Activated naive CD4-positive, alpha-beta T cell treated with anti-CD3 and anti-CD28 coated beads for 36 hours (primary cell): ENCODE measurements around the gene CADPS2. TPM values are rescaled to one million over a fixed set of nuclear protein-coding genes. Genes with fewer than 3 reads are reported as not detected.
"Not testable (repeated sequence)": the region's sequence is repeated elsewhere in the genome, so short reads cannot be mapped to it uniquely, and the experiment has no call there.

Experiments
- CTCF ChIA-PET: fragments of 350-600 bp; sonication (Branson Sonifier 250); formaldehyde crosslinking; loops from one replicate; lab custom pipeline; 2021; ENCODE audit warnings: antibody characterized with exemption; lab: Charles Lee
- DNase-seq: peaks from one replicate; pipeline ENCODE4 v3.0.0-alpha.2; 2020
- H3K27ac Mint-ChIP-seq: one replicate; pipeline ENCODE4 v1.8.0; 2021; ENCODE audit warnings: mild to moderate bottlenecking, mixed read lengths
- H3K27me3 Mint-ChIP-seq: one replicate; pipeline ENCODE4 v1.8.0; 2021; ENCODE audit warnings: low read depth, mixed read lengths
- H3K36me3 Mint-ChIP-seq: one replicate; pipeline ENCODE4 v1.8.0; 2021; ENCODE audit warnings: low read depth, mixed read lengths
- H3K4me1 Mint-ChIP-seq: one replicate; pipeline ENCODE4 v1.8.0; 2021; ENCODE audit warnings: low read depth, mixed read lengths
- H3K4me3 Mint-ChIP-seq: one replicate; pipeline ENCODE4 v1.8.0; 2021; ENCODE audit warnings: mild to moderate bottlenecking, moderate library complexity, mixed read lengths
- H3K9me3 Mint-ChIP-seq: one replicate; pipeline ENCODE4 v1.8.0; 2021; ENCODE audit warnings: mixed read lengths
- intact Hi-C: fragments of 100-400 bp; cut with micrococcal nuclease; formaldehyde crosslinking; loops from one replicate; pipeline ENCODE4 v1.15.1; 2023
- total RNA-seq, 2 experiments: library from RNA; stranded (reverse); gene quantifications; one replicate each; pipeline ENCODE4 v1.2.3, GENCODE V29; 2021

Gene CADPS2
- total RNA-seq, 2 experiments from 2014 or later: not detected

DNA sequence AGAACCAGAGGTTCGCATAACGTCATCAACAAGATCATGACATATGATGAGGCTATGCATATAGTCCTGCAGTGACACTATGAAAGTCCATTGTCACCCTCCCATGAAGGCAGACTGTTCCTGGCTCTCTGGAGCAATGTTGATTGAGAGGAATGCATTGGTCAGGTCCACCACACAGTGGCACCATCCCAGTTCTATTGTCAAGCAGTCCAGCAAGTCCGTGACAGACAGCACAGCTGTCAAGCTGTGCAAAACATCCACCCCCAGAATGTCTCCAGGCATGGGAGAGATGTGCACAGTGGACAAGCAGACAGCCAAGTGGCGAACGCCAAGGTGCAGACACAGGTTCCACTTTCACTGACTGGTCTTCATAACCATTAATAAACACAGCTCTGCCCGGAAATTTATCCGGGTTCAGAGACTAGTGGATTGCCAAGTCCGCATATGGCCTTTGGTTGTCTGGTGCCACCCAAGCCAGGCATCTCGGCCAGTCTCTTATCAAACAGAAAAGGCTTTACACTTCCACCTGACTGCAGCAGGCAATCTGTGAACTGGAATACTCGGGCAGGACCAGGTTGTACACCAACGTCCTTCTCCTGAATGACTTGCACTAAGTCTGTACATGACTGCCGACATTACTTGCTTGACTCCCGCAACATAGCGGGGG, 194.6 kb downstream of the CADPS2 start:
- DNase-seq: no peak
- H3K4me1 Mint-ChIP-seq: no peaks in the 10 kb centered on the region

DNA sequence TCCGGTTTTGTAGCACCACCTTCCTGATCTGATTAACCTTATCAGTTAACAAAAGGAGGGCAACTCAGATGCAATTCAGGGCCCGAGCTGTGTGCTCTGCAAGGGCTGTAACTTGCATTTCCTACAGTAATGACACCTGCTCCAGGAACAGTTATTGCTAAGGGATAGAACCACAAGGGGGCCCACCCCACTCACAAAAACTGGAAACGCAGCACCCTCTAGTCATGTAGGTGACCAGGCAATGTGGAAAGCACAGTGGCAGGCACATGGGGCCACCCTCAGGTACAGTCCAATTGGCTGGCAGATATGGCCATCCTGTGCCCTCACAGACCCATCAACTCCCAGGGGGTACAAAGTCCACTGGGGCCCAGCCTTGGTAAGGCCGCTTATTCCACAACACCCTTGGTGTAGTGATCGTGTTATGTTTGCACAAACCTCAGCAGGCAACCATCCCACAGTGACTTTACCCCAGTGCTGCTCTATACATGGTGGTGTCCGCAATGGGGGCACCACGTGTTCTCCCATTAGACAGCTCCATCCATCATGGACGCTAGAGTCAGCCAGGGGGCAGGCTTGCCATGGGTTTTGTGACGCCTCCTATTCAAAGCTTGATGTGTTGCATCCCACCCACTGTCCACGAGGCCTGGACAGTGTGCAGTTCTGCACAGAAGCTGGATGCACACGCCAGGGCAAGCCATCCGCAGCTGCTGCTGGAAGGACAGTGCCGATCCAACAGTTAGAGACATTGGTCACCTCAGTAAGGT, 196.7 kb downstream of the CADPS2 start:
- no peaks in the 10 kb centered on the region for H3K27me3 Mint-ChIP-seq
- no peak for DNase-seq
- no peak overlapping the region for H3K4me3 Mint-ChIP-seq
- H3K4me1 Mint-ChIP-seq: no peaks in the 10 kb centered on the region
- peaks cover 5% of the 10 kb centered on the region for H3K9me3 Mint-ChIP-seq
- intact Hi-C loops: no loop called here
- CTCF ChIA-PET: no interaction called here
- no peaks in the 10 kb centered on the region for H3K36me3 Mint-ChIP-seq
- no peak overlapping the region for H3K27ac Mint-ChIP-seq

More for the DNA sequence above, 194.6 kb downstream of the CADPS2 start:
- Mint-ChIP-seq H3K27ac (no peak overlapping the region), H3K4me3 (no peak overlapping the region), H3K36me3 (no peaks in the 10 kb centered on the region), H3K27me3 (no peaks in the 10 kb centered on the region), H3K9me3 (peaks cover 7% of the 10 kb centered on the region)
- intact Hi-C loops: no loop called here
- CTCF ChIA-PET: no interaction called here

DNA sequence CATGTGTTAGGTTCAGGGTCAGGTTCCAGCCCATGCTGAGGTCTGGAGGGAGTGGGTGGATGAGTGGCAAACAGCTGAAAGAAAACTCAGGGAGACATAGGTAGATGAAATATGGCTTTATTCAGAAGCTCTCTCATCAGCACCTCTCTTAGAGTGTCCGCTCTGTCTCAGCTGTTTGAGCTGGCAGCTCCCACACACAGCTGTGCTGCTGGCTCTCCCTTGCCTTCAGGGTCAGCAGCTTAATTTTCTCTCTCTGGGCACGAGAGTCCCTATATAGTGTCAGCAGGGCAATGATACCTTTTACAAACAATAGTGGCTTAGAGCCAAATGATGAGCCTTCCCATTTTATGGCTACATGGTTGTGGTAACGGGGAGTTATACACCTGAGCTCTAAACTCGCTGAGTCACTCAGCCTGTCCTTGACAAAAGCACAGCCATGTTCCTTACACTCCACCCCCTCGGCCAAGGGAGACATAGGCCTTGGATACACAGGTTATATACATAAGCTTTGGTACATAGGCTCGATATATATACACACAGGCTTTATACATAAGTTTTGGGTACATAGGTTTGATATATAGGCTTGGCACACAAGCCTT, 197.8 kb downstream of the CADPS2 start:
- Mint-ChIP-seq H3K4me3 (no peak overlapping the region), H3K9me3 (peaks cover 5% of the 10 kb centered on the region), H3K27me3 (no peaks in the 10 kb centered on the region), H3K4me1 (no peaks in the 10 kb centered on the region), H3K27ac (no peak overlapping the region), H3K36me3 (no peaks in the 10 kb centered on the region)
- DNase-seq: no peak
- intact Hi-C loops: no loop called here
- CTCF ChIA-PET: no interaction called here

DNA sequence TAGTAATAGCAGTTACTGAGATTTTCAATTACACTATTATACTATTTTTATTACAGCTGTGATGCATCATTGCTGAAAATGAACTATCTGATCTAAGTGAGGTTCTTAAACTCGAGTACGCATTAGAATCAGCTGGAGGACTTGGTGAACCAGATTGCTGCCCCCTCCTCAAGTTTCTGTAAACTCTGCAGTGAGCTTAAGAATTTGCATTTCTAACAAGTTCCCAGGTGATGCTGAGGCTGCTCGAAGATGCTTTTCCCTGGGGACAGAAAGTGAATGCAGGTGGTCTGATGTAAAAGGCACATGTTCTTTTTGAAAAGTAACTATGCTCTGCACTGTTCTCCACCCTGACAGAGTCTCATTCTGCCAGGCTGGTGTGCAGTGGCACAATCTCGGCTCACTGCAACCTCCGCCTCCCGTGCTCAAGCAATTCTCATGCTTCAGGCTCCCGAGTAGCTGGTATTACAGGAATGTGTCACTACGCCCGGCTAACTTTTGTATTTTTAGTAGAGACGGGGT, 199.8 kb downstream of the CADPS2 start:
- intact Hi-C loops: no loop called here

DNA sequence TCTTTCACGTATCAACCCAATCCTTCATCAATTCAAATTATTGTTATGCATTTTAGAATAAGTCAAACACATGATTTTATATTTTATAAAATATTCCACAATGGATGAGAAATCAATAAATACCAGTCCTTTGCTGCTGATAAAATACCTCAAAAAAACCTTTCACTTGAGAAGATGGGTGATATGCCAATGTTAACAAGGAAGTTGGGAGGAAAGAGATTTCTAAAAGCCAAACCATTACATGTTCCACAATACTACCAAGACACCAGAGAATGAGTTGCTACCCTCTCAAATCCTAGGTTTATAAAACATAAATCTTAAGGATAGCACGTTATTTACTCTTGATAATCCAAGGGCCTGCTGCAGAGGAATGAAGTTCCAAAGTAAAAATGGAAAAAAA, 201.8 kb downstream of the CADPS2 start:
- H3K4me3 Mint-ChIP-seq: no peak overlapping the region
- no peak overlapping the region for H3K27ac Mint-ChIP-seq
- H3K9me3 Mint-ChIP-seq: peaks cover 4% of the 10 kb centered on the region
- H3K36me3 Mint-ChIP-seq: no peaks in the 10 kb centered on the region
- no peaks in the 10 kb centered on the region for H3K27me3 Mint-ChIP-seq
- intact Hi-C loops: no loop called here
- CTCF ChIA-PET: no interaction called here
- H3K4me1 Mint-ChIP-seq: no peaks in the 10 kb centered on the region
- no peak for DNase-seq

More for the DNA sequence above, 199.8 kb downstream of the CADPS2 start:
- H3K27me3 Mint-ChIP-seq: no peaks in the 10 kb centered on the region
- DNase-seq: no peak
- H3K36me3 Mint-ChIP-seq: no peaks in the 10 kb centered on the region
- CTCF ChIA-PET: no interaction called here
- no peak overlapping the region for H3K27ac Mint-ChIP-seq
- no peaks in the 10 kb centered on the region for H3K4me1 Mint-ChIP-seq
- H3K4me3 Mint-ChIP-seq: no peak overlapping the region
- peaks cover 3% of the 10 kb centered on the region for H3K9me3 Mint-ChIP-seq

DNA sequence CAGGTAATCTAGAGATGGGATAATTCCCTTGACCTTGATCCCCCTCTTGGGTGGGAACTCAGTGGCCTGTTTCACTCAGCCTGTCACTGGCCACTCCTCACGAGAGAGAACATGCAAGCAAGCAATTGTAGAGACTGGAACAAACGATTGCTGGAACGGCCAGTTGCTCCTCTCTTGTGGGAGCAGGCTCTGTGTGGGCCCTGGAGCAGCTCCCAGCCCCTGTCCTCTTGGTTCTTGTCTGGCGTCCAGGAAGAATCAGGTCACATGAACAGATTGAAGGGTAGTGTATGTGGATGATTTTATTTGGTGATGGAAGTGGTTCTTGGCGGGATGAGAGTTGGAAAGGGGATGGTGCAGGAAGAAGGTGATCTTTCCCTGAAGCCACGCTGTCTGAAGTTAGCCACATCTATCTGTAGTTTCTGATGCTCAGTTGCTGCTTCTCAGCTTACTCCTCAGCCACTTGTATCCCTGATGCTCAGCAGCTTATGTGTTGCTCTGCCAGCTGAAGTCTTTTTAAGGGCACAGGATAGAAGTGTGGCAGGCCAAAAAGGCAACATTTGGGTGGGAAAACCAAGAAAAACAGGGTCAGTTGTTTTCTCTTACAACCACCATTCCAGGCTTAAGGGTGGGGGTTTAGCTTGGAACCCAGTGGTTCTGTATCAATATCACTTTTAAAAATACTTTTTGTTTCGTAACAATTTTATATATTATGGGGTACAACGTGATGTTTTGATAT, 203.3 kb downstream of the CADPS2 start:
- H3K9me3 Mint-ChIP-seq: peaks cover 10% of the 10 kb centered on the region
- CTCF ChIA-PET: no interaction called here
- no peaks in the 10 kb centered on the region for H3K27me3 Mint-ChIP-seq
- no peak overlapping the region for H3K27ac Mint-ChIP-seq
- H3K4me3 Mint-ChIP-seq: no peak overlapping the region
- DNase-seq: no peak
- no peaks in the 10 kb centered on the region for H3K36me3 Mint-ChIP-seq
- no peaks in the 10 kb centered on the region for H3K4me1 Mint-ChIP-seq
- intact Hi-C loops: no loop called here

DNA sequence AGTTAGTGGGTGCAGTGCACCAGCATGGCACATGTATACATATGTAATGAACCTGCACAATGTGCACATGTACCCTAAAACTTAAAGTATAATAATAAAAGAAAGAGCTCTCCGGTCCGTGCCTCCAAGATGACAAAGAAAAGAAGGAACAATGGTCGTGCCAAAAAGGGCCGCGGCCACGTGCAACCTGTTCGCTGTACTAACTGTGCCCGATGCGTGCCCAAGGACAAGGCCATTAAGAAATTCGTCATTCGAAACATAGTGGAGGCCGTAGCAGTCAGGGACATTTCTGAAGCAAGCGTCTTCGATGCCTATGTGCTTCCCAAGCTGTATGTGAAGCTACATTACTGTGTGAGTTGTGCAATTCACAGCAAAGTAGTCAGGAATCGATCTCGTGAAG, 205.1 kb downstream of the CADPS2 start:
- H3K9me3 Mint-ChIP-seq, H3K36me3 Mint-ChIP-seq, DNase-seq, H3K27ac Mint-ChIP-seq, CTCF ChIA-PET, H3K4me3 Mint-ChIP-seq, H3K27me3 Mint-ChIP-seq, intact Hi-C loops, H3K4me1 Mint-ChIP-seq: not testable (repeated sequence)

DNA sequence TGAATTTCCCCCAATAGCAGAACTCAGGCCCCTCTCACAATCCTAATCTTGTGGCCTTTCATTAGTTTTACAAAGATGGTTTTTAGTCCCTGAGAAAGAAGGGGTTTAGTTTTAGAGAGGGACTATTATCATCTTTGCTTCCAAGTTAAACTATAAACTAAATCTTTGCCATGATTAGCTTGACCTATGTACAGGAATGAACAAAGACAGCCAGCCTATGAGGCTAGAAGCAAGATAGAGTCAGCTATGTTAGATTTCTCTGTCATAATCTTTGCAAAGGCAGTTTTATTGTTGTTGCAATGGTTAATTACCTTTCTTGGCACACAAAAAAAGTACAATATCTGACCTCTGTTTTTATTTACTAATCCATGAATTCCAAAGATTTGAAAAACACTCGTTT, 206.4 kb downstream of the CADPS2 start:
- no peaks in the 10 kb centered on the region for H3K27me3 Mint-ChIP-seq
- no peak overlapping the region for H3K4me3 Mint-ChIP-seq
- DNase-seq: no peak
- no peaks in the 10 kb centered on the region for H3K36me3 Mint-ChIP-seq
- peaks cover 10% of the 10 kb centered on the region for H3K9me3 Mint-ChIP-seq
- H3K27ac Mint-ChIP-seq: no peak overlapping the region
- intact Hi-C loops: no loop called here
- H3K4me1 Mint-ChIP-seq: no peaks in the 10 kb centered on the region
- CTCF ChIA-PET: no interaction called here

DNA sequence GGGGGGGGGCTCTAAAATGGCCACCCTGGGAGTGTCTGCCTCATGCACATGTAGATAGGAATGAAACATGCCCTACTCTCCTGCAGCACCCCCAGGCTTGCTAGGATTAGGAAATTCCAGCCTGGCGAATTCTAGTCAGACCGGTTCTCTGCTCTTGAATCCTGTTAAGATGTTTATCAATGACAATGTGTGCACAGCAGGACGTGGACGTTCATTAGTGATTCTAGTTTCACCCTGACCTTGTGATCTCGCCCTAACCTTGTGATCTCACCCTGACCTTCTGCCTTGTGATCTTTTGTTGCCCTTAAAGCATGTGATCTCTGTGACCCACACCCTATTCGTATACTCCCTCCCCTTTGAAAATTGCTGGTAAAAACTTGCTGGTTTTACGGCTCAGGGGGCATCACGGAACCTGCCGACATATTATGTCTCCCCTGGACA, 207.0 kb downstream of the CADPS2 start:
- H3K27me3 Mint-ChIP-seq, intact Hi-C loops, CTCF ChIA-PET, H3K9me3 Mint-ChIP-seq, DNase-seq, H3K4me1 Mint-ChIP-seq, H3K27ac Mint-ChIP-seq, H3K36me3 Mint-ChIP-seq, H3K4me3 Mint-ChIP-seq: not testable (repeated sequence)

DNA sequence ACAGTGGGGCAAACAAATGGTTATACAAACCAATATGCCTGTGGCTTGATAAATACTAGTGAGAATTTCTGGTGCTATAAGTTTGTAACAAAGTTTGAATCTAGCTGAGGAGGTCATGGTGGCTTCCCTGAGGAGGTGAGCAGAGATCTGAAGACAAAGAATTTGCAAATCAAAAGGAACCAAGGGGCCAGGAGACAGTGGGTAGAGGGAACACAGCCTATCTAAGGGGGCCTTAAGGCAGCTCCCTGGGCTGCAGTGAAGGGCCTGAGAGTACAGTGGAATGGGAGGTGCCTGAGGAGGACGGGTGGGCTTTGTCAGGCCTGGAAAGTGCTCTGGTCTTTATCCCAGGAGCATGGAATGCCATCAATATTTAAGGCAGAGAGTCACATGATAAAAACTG, 209.1 kb downstream of the CADPS2 start:
- H3K4me1 Mint-ChIP-seq: no peaks in the 10 kb centered on the region
- H3K27me3 Mint-ChIP-seq: no peaks in the 10 kb centered on the region
- no peak overlapping the region for H3K4me3 Mint-ChIP-seq
- H3K27ac Mint-ChIP-seq: no peak overlapping the region
- H3K36me3 Mint-ChIP-seq: no peaks in the 10 kb centered on the region
- CTCF ChIA-PET: no interaction called here
- DNase-seq: no peak
- peaks cover 10% of the 10 kb centered on the region for H3K9me3 Mint-ChIP-seq
- intact Hi-C loops: no loop called here

DNA sequence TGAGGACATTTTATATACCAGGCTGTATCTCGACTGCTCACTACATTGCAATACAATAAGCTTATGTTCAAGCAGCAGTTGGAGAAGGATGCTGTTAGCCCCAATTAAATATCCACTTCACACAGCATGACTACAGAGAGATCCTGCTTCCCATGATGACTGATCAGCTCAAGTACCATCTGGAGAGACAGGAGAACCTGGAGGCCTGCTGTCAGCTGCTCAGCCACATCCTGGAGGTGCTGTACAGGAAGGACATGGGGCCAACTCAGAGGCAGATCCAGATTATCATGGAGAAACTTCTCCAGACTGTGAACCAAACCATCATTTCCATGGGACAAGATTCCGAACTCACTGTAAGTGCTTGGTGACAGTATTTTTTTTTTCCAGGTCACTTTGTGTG, 209.8 kb downstream of the CADPS2 start:
- intact Hi-C loops: no loop called here
- Mint-ChIP-seq H3K36me3 (no peaks in the 10 kb centered on the region), H3K4me1 (no peaks in the 10 kb centered on the region), H3K27me3 (no peaks in the 10 kb centered on the region), H3K4me3 (no peak overlapping the region), H3K9me3 (peaks cover 10% of the 10 kb centered on the region), H3K27ac (no peak overlapping the region)
- CTCF ChIA-PET: no interaction called here
- no peak for DNase-seq

DNA sequence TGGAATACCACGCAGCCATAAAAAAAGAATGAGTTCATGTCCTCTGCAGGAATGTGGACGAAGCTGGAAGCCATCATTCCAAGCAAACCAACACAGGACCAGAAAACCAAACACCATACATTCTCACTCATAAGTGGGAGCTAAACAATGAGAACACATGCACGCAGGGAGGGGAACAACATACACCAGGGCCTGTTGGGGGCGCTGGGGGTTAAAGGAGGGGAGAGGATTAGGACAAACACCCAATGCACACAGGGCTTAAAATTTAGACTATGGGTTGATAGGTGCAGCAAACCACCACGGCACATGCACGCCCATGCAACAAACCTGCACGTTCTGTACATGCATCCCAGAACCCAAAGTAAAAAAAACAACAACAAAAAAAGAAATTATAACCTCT, 210.6 kb downstream of the CADPS2 start:
- DNase-seq: no peak
- Mint-ChIP-seq H3K4me3 (no peak overlapping the region), H3K27ac (no peak overlapping the region), H3K27me3 (no peaks in the 10 kb centered on the region), H3K4me1 (no peaks in the 10 kb centered on the region), H3K9me3 (peaks cover 9% of the 10 kb centered on the region), H3K36me3 (no peaks in the 10 kb centered on the region)
- intact Hi-C loops: no loop called here
- CTCF ChIA-PET: no interaction called here
